B cell (primary cell): Measurements from ENCODE around the gene BLM. TPM values are rescaled to one million over a fixed set of nuclear protein-coding genes. Genes with fewer than 3 reads are reported as not detected.

Experiments used
- ATAC-seq: fragments of 200-7000 bp; cut with Tn5 transposase; one replicate; pipeline ENCODE4 v1.10.0; 2021; ENCODE audit warnings: low read depth, mild to moderate bottlenecking, moderate number of reproducible peaks, moderate library complexity
- CTCF ChIA-PET: fragments of 350-600 bp; sonication (Branson Sonifier 250); formaldehyde crosslinking; loops from one replicate; lab custom pipeline; 2021; ENCODE audit warnings: antibody characterized with exemption, inconsistent platforms; lab: Charles Lee
- POLR2A ChIA-PET: fragments of 350-600 bp; sonication (Branson Sonifier 250); formaldehyde crosslinking; loops from one replicate; lab custom pipeline; 2021; ENCODE audit warnings: antibody characterized with exemption; lab: Charles Lee
- DNase-seq: peaks from one replicate; pipeline ENCODE4 v3.0.0; 2013
- H2AFZ ChIP-seq: 2 replicates; pipeline ENCODE4 v1.6.1; 2012; ENCODE audit warnings: mild to moderate bottlenecking, low read depth, low read length; ENCODE audit not compliant: insufficient read depth, poor library complexity, severe bottlenecking
- H3K27ac ChIP-seq, 2 donors: 1 replicate in 1 of 2; 2 replicates in 1 of 2; pipeline ENCODE4 v1.5.1; 2012 to 2013; ENCODE audit warnings: low read length in 2 of 2, mild to moderate bottlenecking in 2 of 2, moderate library complexity in 1 of 2
- H3K27me3 ChIP-seq, 4 experiments: fragments of 200-600 bp in 1 of 4; sonication (generic) in 1 of 4; replicated peaks in 1 of 4; 1 replicate in 2 of 4; 2 replicates in 2 of 4; pipeline versions ENCODE4 v1.6.1 to v1.7.0; 2013 to 2016; ENCODE audit warnings: low read length in 3 of 4, mild to moderate bottlenecking in 2 of 4, mixed read lengths in 1 of 4, moderate library complexity in 1 of 4; ENCODE audit not compliant: insufficient read depth in 4 of 4, control insufficient read depth in 3 of 4; ENCODE audit errors: control extremely low read depth in 1 of 4
- H3K36me3 ChIP-seq, 2 experiments: replicated peaks in 1 of 2; 1 replicate in 1 of 2; 2 replicates in 1 of 2; pipeline versions ENCODE4 v1.6.1 to v1.7.1; 2013; ENCODE audit warnings: low read length in 1 of 2; ENCODE audit not compliant: insufficient read depth in 2 of 2, control insufficient read depth in 1 of 2; ENCODE audit errors: control extremely low read depth in 1 of 2, extremely low read depth in 1 of 2
- H3K4me1 ChIP-seq, 2 donors: fragments of 200-600 bp in 1 of 2; sonication (generic) in 1 of 2; 1 replicate in 1 of 2; 2 replicates in 1 of 2; pipeline versions ENCODE4 v1.5.1 to v1.6.1; 2013 to 2017; ENCODE audit warnings: low read length in 2 of 2; ENCODE audit not compliant: control insufficient read depth in 2 of 2, insufficient read depth in 2 of 2
- H3K4me2 ChIP-seq: replicated peaks from 2 replicates; pipeline ENCODE3; 2012; ENCODE audit warnings: mild to moderate bottlenecking, low read depth, low read length; ENCODE audit not compliant: poor library complexity, severe bottlenecking
- H3K4me3 ChIP-seq, 5 experiments: fragments of 200-600 bp in 1 of 5; sonication (generic) in 1 of 5; 1 replicate in 3 of 5; 2 replicates in 2 of 5; pipeline versions ENCODE4 v1.5.1 to v1.7.0; 2011 to 2016; ENCODE audit warnings: low read length in 4 of 5, mild to moderate bottlenecking in 4 of 5, low read depth in 2 of 5, control low read depth in 1 of 5, moderate library complexity in 1 of 5; ENCODE audit not compliant: insufficient read depth in 1 of 5; ENCODE audit errors: control extremely low read depth in 1 of 5, extremely low read depth in 1 of 5
- H3K79me2 ChIP-seq: fragments of 200-600 bp; sonication (generic); one replicate; pipeline ENCODE4 v1.6.0; 2016; ENCODE audit warnings: low read length; ENCODE audit not compliant: control insufficient read depth, insufficient read depth
- H3K9ac ChIP-seq: fragments of 200-600 bp; sonication (generic); 2 replicates; pipeline ENCODE4 v1.6.1; 2017; ENCODE audit warnings: mild to moderate bottlenecking, low read length, moderate library complexity
- H3K9me3 ChIP-seq, 3 donors: one replicate each; pipeline versions ENCODE4 v1.6.1 to v1.7.1; 2013; ENCODE audit warnings: low read length in 2 of 3; ENCODE audit not compliant: control insufficient read depth in 2 of 3, insufficient read depth in 1 of 3; ENCODE audit errors: control extremely low read depth in 1 of 3
- H4K20me1 ChIP-seq: 2 replicates; pipeline ENCODE4 v1.6.0; 2012; ENCODE audit warnings: mild to moderate bottlenecking, low read length; ENCODE audit not compliant: insufficient read depth, control insufficient read depth, poor library complexity, severe bottlenecking
- H3K27ac Mint-ChIP-seq: one replicate; pipeline ENCODE4 v1.8.0; 2021; ENCODE audit warnings: mixed read lengths
- H3K27me3 Mint-ChIP-seq: one replicate; pipeline ENCODE4 v1.8.0; 2021; ENCODE audit warnings: mixed read lengths
- H3K4me1 Mint-ChIP-seq: one replicate; pipeline ENCODE4 v1.8.0; 2021; ENCODE audit warnings: mixed read lengths
- H3K4me3 Mint-ChIP-seq: one replicate; pipeline ENCODE4 v1.8.0; 2021; ENCODE audit warnings: mixed read lengths
- H3K9me3 Mint-ChIP-seq: one replicate; pipeline ENCODE4 v1.8.0; 2022; ENCODE audit warnings: mixed read lengths; ENCODE audit not compliant: insufficient read depth
- CTCF ChIP-seq: fragments of 200-600 bp; IDR thresholded peaks from one replicate; pipeline ENCODE4 v1.8.0; 2022; ENCODE audit warnings: antibody characterized with exemption, mild to moderate bottlenecking
- EZH2 ChIP-seq: IDR thresholded peaks from 2 replicates; pipeline ENCODE4 v1.6.1; 2012; ENCODE audit warnings: borderline replicate concordance, low read depth, mild to moderate bottlenecking, moderate library complexity, low read length; ENCODE audit not compliant: insufficient read depth, poor library complexity, severe bottlenecking
- WGBS: methylation state at CpG from one replicate; pipeline ENCODE4 v1.1.5; 2013; ENCODE audit warnings: missing lambda C conversion rate; ENCODE audit not compliant: insufficient coverage; 5-methylcytosine and 5-hydroxymethylcytosine counted together
- intact Hi-C: fragments of 100-400 bp; cut with micrococcal nuclease; formaldehyde crosslinking; loops from one replicate; pipeline ENCODE4 v1.10.0; 2022
- polyA plus RNA-seq: library from polyadenylated mRNA; depleted of rRNA; stranded (reverse); fragments of >200 nt; gene quantifications from 2 replicates; pipeline ENCODE4 v1.2.3, GENCODE V29; 2012
- total RNA-seq, 2 donors: library from RNA; stranded (reverse); fragments of 120-200 nt in 1 of 2; gene quantifications; 1 replicate in 1 of 2; 2 replicates in 1 of 2; pipeline versions ENCODE4 v1.2.3 to v1.2.4, GENCODE V29; 2013 to 2022

BLM gene
- total and polyA plus RNA-seq, 2 donors (not counting 1 experiment from before 2014, with no cell fraction given) = 5.2 to 17.4 TPM

GRCh38 chr15:90762109-90762508, 45.0 kb downstream of the BLM start:
- no peak overlapping the region for H3K9ac ChIP-seq
- H3K9me3 ChIP-seq = no peaks in the 10 kb centered on the region
- H2AFZ ChIP-seq = no peak overlapping the region
- POLR2A ChIA-PET = no interaction called here
- H3K4me1 ChIP-seq = no peaks in the 10 kb centered on the region
- H3K9me3 Mint-ChIP-seq = no peaks in the 10 kb centered on the region
- CTCF ChIA-PET = interaction anchor here (1.1 to 1.5 kb wide), 2 partner anchors 114 to 123 kb away, joined by 3 to 6 read pairs; no protein-coding TSS in a partner anchor
- peaks cover 3% of the 10 kb centered on the region for H3K4me1 Mint-ChIP-seq
- H3K79me2 ChIP-seq = no peaks in the 10 kb centered on the region
- ATAC-seq (no peak), DNase-seq (no peak)
- H3K27ac ChIP-seq = no peak overlapping the region
- no peak overlapping the region for H3K27ac Mint-ChIP-seq
- peaks cover 17 to 37% of the 10 kb centered on the region in 2 experiments for H3K36me3 ChIP-seq
- WGBS = 91% methylated on average over 6 of the region's 6 CpGs
- H3K27me3 Mint-ChIP-seq = no peaks in the 10 kb centered on the region
- no peak overlapping the region for H3K4me3 Mint-ChIP-seq
- H4K20me1 ChIP-seq = no peaks in the 10 kb centered on the region
- no peak overlapping the region for H3K4me2 ChIP-seq
- TF ChIP-seq CTCF (no peak), EZH2 (no peak)
- intact Hi-C loops = no loop called here
- H3K27me3 ChIP-seq = no peaks in the 10 kb centered on the region
- H3K4me3 ChIP-seq = no peak overlapping the region

GRCh38 chr15:90763366-90764099, 46.4 kb downstream of the BLM start:
- Histone ChIP-seq H3K79me2 (no peaks in the 10 kb centered on the region), H3K36me3 (peaks cover 20 to 34% of the 10 kb centered on the region in 2 experiments), H3K9ac (no peak overlapping the region), H3K4me2 (no peak overlapping the region), H2AFZ (no peak overlapping the region), H3K27ac (no peak overlapping the region), H3K27me3 (no peaks in the 10 kb centered on the region), H4K20me1 (no peaks in the 10 kb centered on the region), H3K9me3 (no peaks in the 10 kb centered on the region), H3K4me1 (no peaks in the 10 kb centered on the region), H3K4me3 (no peak overlapping the region)
- 100% methylated on average over 3 of the region's 4 CpGs for WGBS
- POLR2A ChIA-PET = no interaction called here
- H3K9me3 Mint-ChIP-seq = no peaks in the 10 kb centered on the region
- DNase-seq (no peak), ATAC-seq (no peak)
- CTCF ChIA-PET = interaction anchor here (0.6 to 1.5 kb wide), 4 partner anchors 116 to 623 kb away, joined by 3 to 6 read pairs (median 4); partner anchors contain the start of gene FES
- no peak for TF ChIP-seq EZH2
- TF ChIP-seq CTCF = no peak
- peaks cover 3% of the 10 kb centered on the region for H3K4me1 Mint-ChIP-seq
- no peak overlapping the region for H3K27ac Mint-ChIP-seq
- H3K27me3 Mint-ChIP-seq = no peaks in the 10 kb centered on the region
- H3K4me3 Mint-ChIP-seq = no peak overlapping the region
- intact Hi-C loops = no loop called here
